ENCODE data around the gene EYA2.
"Not testable (repeated sequence)": the region's sequence is repeated elsewhere in the genome, so short reads cannot be mapped to it uniquely, and the experiment has no call there.

Gene EYA2

GRCh38 chr20:46932439-46932838 is 37.8 kb downstream of the EYA2 start:
- not testable (repeated sequence) for DNase-seq (ENCODE audit: low spot score)

GRCh38 chr20:46933150-46933549 is 38.5 kb downstream of the EYA2 start:
- DNase-seq (ENCODE audit: low spot score), result no peak

- no peak for DNase-seq (ENCODE audit: low spot score)
Observed at GRCh38 chr20:46934746-46935287, 40.2 kb downstream of the EYA2 start.

GRCh38 chr20:46935394-46936017 is 40.9 kb downstream of the EYA2 start:
- DNase-seq (ENCODE audit: low spot score), result no peak

GRCh38 chr20:46936415-46937156 is 41.9 kb downstream of the EYA2 start:
- no peak for DNase-seq (ENCODE audit: low spot score)

GRCh38 chr20:46937157-46937523 is 42.5 kb downstream of the EYA2 start:
- no peak for DNase-seq (ENCODE audit: low spot score)

GRCh38 chr20:46937533-46938226 is 43.0 kb downstream of the EYA2 start:
- DNase-seq (ENCODE audit: low spot score), result no peak

GRCh38 chr20:46938434-46938833 is 43.8 kb downstream of the EYA2 start:
- DNase-seq (ENCODE audit: low spot score), result no peak

- no peak for DNase-seq (ENCODE audit: low spot score)
Observed at GRCh38 chr20:46939031-46939965, 44.7 kb downstream of the EYA2 start.

GRCh38 chr20:46940616-46941015 is 46.0 kb downstream of the EYA2 start:
- no peak for DNase-seq (ENCODE audit: low spot score)

GRCh38 chr20:46941404-46941803 is 46.8 kb downstream of the EYA2 start:
- DNase-seq (ENCODE audit: low spot score), result no peak

GRCh38 chr20:46943861-46944591 is 49.4 kb downstream of the EYA2 start:
- no peak for DNase-seq (ENCODE audit: low spot score)

- DNase-seq (ENCODE audit: low spot score), result no peak
Observed at GRCh38 chr20:46945465-46945864, 50.8 kb downstream of the EYA2 start.

- DNase-seq (ENCODE audit: low spot score), result no peak
Observed at GRCh38 chr20:46946181-46946624, 51.6 kb downstream of the EYA2 start.

GRCh38 chr20:46946796-46947195 is 52.2 kb downstream of the EYA2 start:
- no peak for DNase-seq (ENCODE audit: low spot score)

GRCh38 chr20:46948081-46948480 is 53.4 kb downstream of the EYA2 start:
- no peak for DNase-seq (ENCODE audit: low spot score)

- DNase-seq (ENCODE audit: low spot score), result no peak
Observed at GRCh38 chr20:46951405-46951804, 56.8 kb downstream of the EYA2 start.

- DNase-seq (ENCODE audit: low spot score), result no peak
Observed at GRCh38 chr20:46951840-46952497, 57.3 kb downstream of the EYA2 start.

- DNase-seq (ENCODE audit: low spot score), result no peak
Observed at GRCh38 chr20:46953596-46953995, 59.0 kb downstream of the EYA2 start.

- no peak for DNase-seq (ENCODE audit: low spot score)
Observed at GRCh38 chr20:46954490-46955038, 59.9 kb downstream of the EYA2 start.
